ENCODE results near the gene PLEKHG4B. TPM values are rescaled to one million over a fixed set of nuclear protein-coding genes. Genes with fewer than 3 reads are reported as not detected.
A peak's percentile ranks its signal among the peaks of the same experiment; 100 is the strongest.

The PLEKHG4B gene
- polyA plus RNA-seq, 3 donors: not detected

DNA sequence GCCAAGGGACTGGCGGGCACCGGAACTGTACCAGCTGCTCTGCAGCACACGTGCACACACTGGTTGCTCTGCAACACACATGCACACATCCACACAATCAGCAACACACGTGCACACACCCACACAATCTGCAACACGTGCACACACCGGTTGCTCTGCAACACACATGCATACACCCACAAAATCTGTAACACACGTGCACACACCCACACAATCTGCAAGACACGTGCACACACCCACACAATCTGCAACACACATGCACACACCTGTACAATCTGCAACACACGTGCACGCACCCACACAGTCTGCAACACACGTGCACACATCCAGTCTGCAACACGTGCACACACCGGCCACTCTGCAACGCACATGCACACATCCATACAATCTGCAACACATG is 17.9 kb downstream of the PLEKHG4B start:
- Mint-ChIP-seq H3K4me1 (no peaks in the 10 kb centered on the region), H3K4me3 (no peak overlapping the region), H3K27ac (no peak overlapping the region), H3K9me3 (peaks cover 0 to 14% (median 4%) of the 10 kb centered on the region in 7 donors), H3K27me3 (ENCODE audit: low read depth in 3 of 3) (peaks cover 0 to 4% (median 0%) of the 10 kb centered on the region in 3 donors), H3K36me3 (no peaks in the 10 kb centered on the region)
- no peaks in the 10 kb centered on the region for H3K79me2 ChIP-seq (ENCODE audit: insufficient read depth, low read length)
- H4K20me1 ChIP-seq (ENCODE audit: insufficient read depth, low read length): no peaks in the 10 kb centered on the region
- no peaks in the 10 kb centered on the region for H3K4me1 ChIP-seq (ENCODE audit: control insufficient read depth in 1 of 2, insufficient read depth in 2 of 2, low read length in 2 of 2)
- H3K9ac ChIP-seq (ENCODE audit: insufficient read depth, low read length, poor library complexity, severe bottlenecking): no peak overlapping the region
- no peaks in the 10 kb centered on the region for H3K36me3 ChIP-seq (replicated peaks in 1 of 2; ENCODE audit: control insufficient read depth in 1 of 2, insufficient read depth in 2 of 2, low read length in 2 of 2)
- H3K4me2 ChIP-seq (replicated peaks; ENCODE audit: extremely low read depth, low read length, poor library complexity, severe bottlenecking): no peak overlapping the region
- H3K9me3 ChIP-seq (replicated peaks in 1 of 2; ENCODE audit: control insufficient read depth in 1 of 2, insufficient read depth in 1 of 2, low read length in 2 of 2): no peaks in the 10 kb centered on the region
- no peak overlapping the region for H3K4me3 ChIP-seq (replicated peaks in 1 of 3; ENCODE audit: low read depth in 2 of 3, low read length in 3 of 3)
- H3K27ac ChIP-seq (ENCODE audit: low read depth in 1 of 2, low read length in 2 of 2): no peak overlapping the region
- no peak for DNase-seq
- TF ChIP-seq, protein P1, sequence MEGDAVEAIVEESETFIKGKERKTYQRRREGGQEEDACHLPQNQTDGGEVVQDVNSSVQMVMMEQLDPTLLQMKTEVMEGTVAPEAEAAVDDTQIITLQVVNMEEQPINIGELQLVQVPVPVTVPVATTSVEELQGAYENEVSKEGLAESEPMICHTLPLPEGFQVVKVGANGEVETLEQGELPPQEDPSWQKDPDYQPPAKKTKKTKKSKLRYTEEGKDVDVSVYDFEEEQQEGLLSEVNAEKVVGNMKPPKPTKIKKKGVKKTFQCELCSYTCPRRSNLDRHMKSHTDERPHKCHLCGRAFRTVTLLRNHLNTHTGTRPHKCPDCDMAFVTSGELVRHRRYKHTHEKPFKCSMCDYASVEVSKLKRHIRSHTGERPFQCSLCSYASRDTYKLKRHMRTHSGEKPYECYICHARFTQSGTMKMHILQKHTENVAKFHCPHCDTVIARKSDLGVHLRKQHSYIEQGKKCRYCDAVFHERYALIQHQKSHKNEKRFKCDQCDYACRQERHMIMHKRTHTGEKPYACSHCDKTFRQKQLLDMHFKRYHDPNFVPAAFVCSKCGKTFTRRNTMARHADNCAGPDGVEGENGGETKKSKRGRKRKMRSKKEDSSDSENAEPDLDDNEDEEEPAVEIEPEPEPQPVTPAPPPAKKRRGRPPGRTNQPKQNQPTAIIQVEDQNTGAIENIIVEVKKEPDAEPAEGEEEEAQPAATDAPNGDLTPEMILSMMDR (IDR thresholded peaks at IDR 0.05): no peak
- intact Hi-C loops (cut with micrococcal nuclease): no loop called here
- H3K27me3 ChIP-seq (ENCODE audit: control insufficient read depth in 2 of 2, insufficient read depth in 2 of 2, low read length in 2 of 2): no peaks in the 10 kb centered on the region
- WGBS (ENCODE audit: insufficient coverage): 97% methylated on average over 14 of the region's 14 CpGs
- no peak overlapping the region for H2AFZ ChIP-seq (ENCODE audit: insufficient read depth, low read depth, low read length, poor library complexity, severe bottlenecking)

DNA sequence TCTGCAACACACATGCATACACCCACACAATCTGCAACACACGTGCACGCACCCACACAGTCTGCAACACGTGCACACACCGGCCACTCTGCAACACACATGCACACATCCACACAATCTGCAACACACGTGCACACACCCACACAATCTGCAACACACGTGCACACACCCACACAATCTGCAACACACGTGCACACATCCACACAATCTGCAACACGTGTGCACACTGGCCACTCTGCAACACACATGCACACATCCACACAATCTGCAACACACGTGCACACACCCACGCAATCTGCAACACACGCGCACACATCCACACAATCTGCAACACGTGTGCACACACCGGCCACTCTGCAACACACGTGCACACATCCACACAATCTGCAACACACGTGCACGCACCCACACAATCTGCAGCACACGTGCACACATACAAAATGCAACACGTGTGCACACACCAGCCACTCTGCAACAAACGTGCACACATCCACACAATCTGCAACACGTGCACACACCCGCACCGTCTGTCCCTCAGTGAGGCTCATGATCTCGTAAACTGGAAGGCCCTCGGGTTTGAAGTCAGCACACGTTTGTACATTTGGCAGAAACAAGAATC is 18.4 kb downstream of the PLEKHG4B start:
- H3K4me1 ChIP-seq (ENCODE audit: control insufficient read depth in 1 of 2, insufficient read depth in 2 of 2, low read length in 2 of 2): no peaks in the 10 kb centered on the region
- no peak overlapping the region for H3K27ac ChIP-seq (ENCODE audit: low read depth in 1 of 2, low read length in 2 of 2)
- H3K9me3 Mint-ChIP-seq: peaks cover 0 to 14% (median 4%) of the 10 kb centered on the region in 7 donors
- WGBS (ENCODE audit: insufficient coverage): 97% methylated on average over 26 of the region's 26 CpGs
- no peaks in the 10 kb centered on the region for H3K4me1 Mint-ChIP-seq
- no peak overlapping the region for H3K4me2 ChIP-seq (replicated peaks; ENCODE audit: extremely low read depth, low read length, poor library complexity, severe bottlenecking)
- DNase-seq: no peak
- no peak overlapping the region for H3K4me3 Mint-ChIP-seq
- no peak overlapping the region for H3K9ac ChIP-seq (ENCODE audit: insufficient read depth, low read length, poor library complexity, severe bottlenecking)
- intact Hi-C loops (cut with micrococcal nuclease): no loop called here
- H4K20me1 ChIP-seq (ENCODE audit: insufficient read depth, low read length): no peaks in the 10 kb centered on the region
- H3K4me3 ChIP-seq (replicated peaks in 1 of 3; ENCODE audit: low read depth in 2 of 3, low read length in 3 of 3): no peak overlapping the region
- no peaks in the 10 kb centered on the region for H3K9me3 ChIP-seq (replicated peaks in 1 of 2; ENCODE audit: control insufficient read depth in 1 of 2, insufficient read depth in 1 of 2, low read length in 2 of 2)
- H3K36me3 Mint-ChIP-seq: no peaks in the 10 kb centered on the region
- H2AFZ ChIP-seq (ENCODE audit: insufficient read depth, low read depth, low read length, poor library complexity, severe bottlenecking): no peak overlapping the region
- H3K27me3 ChIP-seq (ENCODE audit: control insufficient read depth in 2 of 2, insufficient read depth in 2 of 2, low read length in 2 of 2): no peaks in the 10 kb centered on the region
- H3K79me2 ChIP-seq (ENCODE audit: insufficient read depth, low read length): no peaks in the 10 kb centered on the region
- TF ChIP-seq, protein P1 (IDR thresholded peaks at IDR 0.05): no peak
- H3K27ac Mint-ChIP-seq: peak overlapping the region in 2 of 7 donors; percentile 65
- peaks cover 0 to 4% (median 0%) of the 10 kb centered on the region in 3 donors for H3K27me3 Mint-ChIP-seq (ENCODE audit: low read depth in 3 of 3)
- no peaks in the 10 kb centered on the region for H3K36me3 ChIP-seq (replicated peaks in 1 of 2; ENCODE audit: control insufficient read depth in 1 of 2, insufficient read depth in 2 of 2, low read length in 2 of 2)

Measured in CD14-positive monocyte (primary cell).